HG02642 (cell line): ENCODE results near the gene HOXB7.

Source experiments
- ATAC-seq: cut with Tn5 transposase; IDR thresholded peaks from one replicate; pipeline ENCODE4 v1.9.1; 2021; ENCODE audit warnings: mild to moderate bottlenecking; ENCODE audit not compliant: unreplicated experiment, poor library complexity

HOXB7 gene

GRCh38 chr17:48558057-48558830, 52.6 kb downstream of the HOXB7 start:
- no peak for ATAC-seq
